OCI-LY3 (cell line): ENCODE results near the gene DDX39A.
"Not testable (repeated sequence)": the region's sequence is repeated elsewhere in the genome, so short reads cannot be mapped to it uniquely, and the experiment has no call there.

ENCODE experiments used
- H2AFZ ChIP-seq: fragments of 200-600, 300-600 bp; shearing (Covaris generic); 2 replicates; pipeline ENCODE4 v1.6.0; 2014; ENCODE audit warnings: antibody characterized with exemption, low read depth, low read length
- H3K27ac ChIP-seq: fragments of 200-600, 300-600 bp; sonication (generic); 2 replicates; pipeline ENCODE4 v1.5.1; 2014; ENCODE audit warnings: mild to moderate bottlenecking, low read length, moderate library complexity, mixed read lengths
- H3K27me3 ChIP-seq: fragments of 200-600, 300-600 bp; sonication (generic); 2 replicates; pipeline ENCODE4 v1.6.1; 2014; ENCODE audit warnings: low read depth, low read length, mixed read lengths
- H3K36me3 ChIP-seq: fragments of 200-600, 300-600 bp; sonication (generic); replicated peaks from 2 replicates; pipeline ENCODE3; 2014; ENCODE audit warnings: low read depth, low read length, mixed read lengths
- H3K4me1 ChIP-seq: fragments of 300-600, 200-600 bp; sonication (generic); 2 replicates; pipeline ENCODE4 v1.6.1; 2014; ENCODE audit warnings: low read length, mixed read lengths
- H3K4me2 ChIP-seq: fragments of 200-600, 300-600 bp; sonication (generic); 2 replicates; pipeline ENCODE4 v1.6.1; 2014; ENCODE audit warnings: low read length, mixed read lengths
- H3K4me3 ChIP-seq: fragments of 300-600, 200-600 bp; sonication (generic); 2 replicates; pipeline ENCODE4 v1.5.1; 2014; ENCODE audit warnings: antibody characterized with exemption, mild to moderate bottlenecking, low read length, moderate library complexity
- H3K79me2 ChIP-seq: fragments of 300-600, 200-600 bp; shearing (Covaris generic); 2 replicates; pipeline ENCODE4 v1.6.1; 2014; ENCODE audit warnings: mild to moderate bottlenecking, low read length, mixed read lengths
- H3K9ac ChIP-seq: fragments of 300-600, 200-600 bp; shearing (Covaris generic); 2 replicates; pipeline ENCODE4 v1.6.0; 2014; ENCODE audit warnings: mild to moderate bottlenecking, low read length, moderate library complexity
- H3K9me3 ChIP-seq: fragments of 200-600, 300-600 bp; shearing (Covaris generic); 2 replicates; pipeline ENCODE4 v1.6.1; 2014; ENCODE audit warnings: low read length, mixed read lengths; ENCODE audit not compliant: insufficient read depth
- H4K20me1 ChIP-seq: fragments of 200-600, 300-600 bp; sonication (generic); 2 replicates; pipeline ENCODE4 v1.6.1; 2016; ENCODE audit warnings: low read length, mixed read lengths; ENCODE audit not compliant: insufficient read depth
- EZH2phosphoT487 ChIP-seq: fragments of 200-600 bp; shearing (Covaris generic); IDR thresholded peaks from 2 replicates; pipeline ENCODE4 v1.6.1; 2018; ENCODE audit warnings: antibody characterized with exemption, mixed run types, low read depth
- TF ChIP-seq, protein P1 (sequence below): fragments of 200-600, 300-600 bp; sonication (generic); IDR thresholded peaks from 2 replicates; pipeline ENCODE4 v1.5.1; 2014; ENCODE audit warnings: antibody characterized with exemption, low read length, low read depth

The DDX39A gene

DNA sequence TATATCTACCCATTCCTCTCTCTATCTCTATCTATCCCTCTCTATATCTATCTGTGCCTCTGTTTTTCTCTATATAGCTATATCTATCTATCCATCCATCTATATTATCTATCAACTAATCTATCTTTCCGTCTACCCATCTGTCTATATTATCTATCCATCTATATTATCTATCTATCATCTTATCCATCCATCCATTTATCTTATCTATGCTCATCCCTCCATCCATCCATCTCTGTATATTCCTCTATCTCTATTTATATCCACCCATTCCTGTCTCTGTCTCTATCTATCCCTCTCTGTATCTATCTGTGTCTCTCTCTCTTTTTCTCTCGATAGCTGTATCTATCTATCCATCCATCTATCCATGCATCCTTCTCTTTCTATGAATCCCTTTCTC, 41.8 kb upstream of the DDX39A start:
- Histone ChIP-seq H4K20me1 (no peaks in the 10 kb centered on the region), H3K27me3 (no peaks in the 10 kb centered on the region), H3K36me3 (peaks cover 42% of the 10 kb centered on the region), H3K9ac (no peak overlapping the region), H3K9me3 (no peaks in the 10 kb centered on the region), H3K4me1 (no peaks in the 10 kb centered on the region), H3K4me3 (no peak overlapping the region), H3K27ac (no peak overlapping the region), H3K79me2 (no peaks in the 10 kb centered on the region), H3K4me2 (no peak overlapping the region), H2AFZ (no peak overlapping the region)
- TF ChIP-seq, protein P1, sequence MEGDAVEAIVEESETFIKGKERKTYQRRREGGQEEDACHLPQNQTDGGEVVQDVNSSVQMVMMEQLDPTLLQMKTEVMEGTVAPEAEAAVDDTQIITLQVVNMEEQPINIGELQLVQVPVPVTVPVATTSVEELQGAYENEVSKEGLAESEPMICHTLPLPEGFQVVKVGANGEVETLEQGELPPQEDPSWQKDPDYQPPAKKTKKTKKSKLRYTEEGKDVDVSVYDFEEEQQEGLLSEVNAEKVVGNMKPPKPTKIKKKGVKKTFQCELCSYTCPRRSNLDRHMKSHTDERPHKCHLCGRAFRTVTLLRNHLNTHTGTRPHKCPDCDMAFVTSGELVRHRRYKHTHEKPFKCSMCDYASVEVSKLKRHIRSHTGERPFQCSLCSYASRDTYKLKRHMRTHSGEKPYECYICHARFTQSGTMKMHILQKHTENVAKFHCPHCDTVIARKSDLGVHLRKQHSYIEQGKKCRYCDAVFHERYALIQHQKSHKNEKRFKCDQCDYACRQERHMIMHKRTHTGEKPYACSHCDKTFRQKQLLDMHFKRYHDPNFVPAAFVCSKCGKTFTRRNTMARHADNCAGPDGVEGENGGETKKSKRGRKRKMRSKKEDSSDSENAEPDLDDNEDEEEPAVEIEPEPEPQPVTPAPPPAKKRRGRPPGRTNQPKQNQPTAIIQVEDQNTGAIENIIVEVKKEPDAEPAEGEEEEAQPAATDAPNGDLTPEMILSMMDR, result no peak

DNA sequence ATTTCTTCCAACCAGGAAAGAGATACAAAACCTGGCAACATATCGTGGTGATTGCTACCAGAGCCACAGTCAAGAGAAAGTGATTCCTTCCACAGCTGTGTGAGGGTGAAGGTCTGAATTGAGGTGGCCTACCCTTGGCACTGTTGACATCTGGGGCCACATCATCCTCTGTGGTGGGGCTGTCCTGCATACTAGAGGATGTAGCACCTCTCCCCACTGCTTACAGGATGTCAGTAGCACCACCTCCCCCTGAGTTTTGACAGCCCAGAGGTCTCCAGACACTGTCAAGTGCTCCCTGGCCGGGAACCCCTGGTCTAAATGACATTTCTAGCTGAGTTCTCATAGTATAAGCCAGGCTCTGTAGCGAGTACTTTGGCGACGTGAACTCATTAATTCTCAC, 40.6 kb upstream of the DDX39A start:
- H4K20me1 ChIP-seq, result no peaks in the 10 kb centered on the region

DNA sequence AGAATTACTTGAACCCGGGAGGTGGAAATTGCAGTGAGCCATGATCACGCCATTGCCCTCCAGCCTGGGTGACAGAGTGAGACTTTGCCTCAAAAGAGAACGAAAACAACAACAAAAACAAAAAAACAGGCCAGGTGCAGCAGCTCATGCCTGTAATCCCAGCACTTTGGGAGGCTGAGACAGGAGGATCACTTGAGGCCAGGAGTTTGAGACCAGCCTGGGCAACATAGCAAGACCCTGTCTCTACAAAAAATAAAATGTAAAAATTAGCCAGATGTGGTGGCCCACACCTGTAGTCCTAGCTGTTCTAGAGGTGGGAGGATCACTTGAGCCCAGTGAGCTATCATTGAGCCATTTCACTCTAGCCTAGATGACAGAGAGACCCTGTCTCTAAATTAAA, 33.2 kb upstream of the DDX39A start:
- not testable (repeated sequence) for H4K20me1 ChIP-seq, H3K4me1 ChIP-seq, H3K4me2 ChIP-seq, H3K9me3 ChIP-seq, H3K79me2 ChIP-seq, H2AFZ ChIP-seq, H3K27me3 ChIP-seq, H3K4me3 ChIP-seq, H3K27ac ChIP-seq, H3K9ac ChIP-seq
- peaks cover 44% of the 10 kb centered on the region for H3K36me3 ChIP-seq

More for the DNA sequence above, 40.6 kb upstream of the DDX39A start:
- TF ChIP-seq EZH2phosphoT487, result no peak
- TF ChIP-seq, protein P1, result no peak
- Histone ChIP-seq H3K9me3 (no peaks in the 10 kb centered on the region), H3K4me3 (no peak overlapping the region), H3K9ac (no peak overlapping the region), H3K79me2 (no peaks in the 10 kb centered on the region), H3K27me3 (no peaks in the 10 kb centered on the region), H3K4me1 (no peaks in the 10 kb centered on the region), H3K36me3 (peaks cover 37% of the 10 kb centered on the region), H2AFZ (no peak overlapping the region), H3K4me2 (no peak overlapping the region), H3K27ac (no peak overlapping the region)

DNA sequence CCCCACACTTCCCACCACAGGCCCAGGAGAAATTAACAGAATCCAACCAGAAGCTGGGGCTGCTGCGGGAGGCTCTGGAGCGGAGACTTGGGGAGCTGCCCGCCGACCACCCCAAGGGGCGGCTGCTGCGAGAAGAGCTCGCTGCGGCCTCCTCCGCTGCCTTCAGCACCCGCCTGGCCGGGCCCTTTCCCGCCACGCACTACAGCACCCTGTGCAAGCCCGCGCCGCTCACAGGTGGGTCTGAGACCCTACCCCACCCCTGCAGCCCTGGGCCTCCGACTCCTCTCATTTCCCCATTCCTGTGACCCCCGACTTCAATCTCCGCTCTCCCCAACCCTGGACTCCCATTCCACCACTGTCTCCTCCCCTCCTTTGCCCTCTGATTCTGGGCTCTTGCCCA, 31.7 kb upstream of the DDX39A start:
- H4K20me1 ChIP-seq, result no peaks in the 10 kb centered on the region
- H3K27me3 ChIP-seq, result no peaks in the 10 kb centered on the region
- H3K79me2 ChIP-seq, result no peaks in the 10 kb centered on the region
- no peak overlapping the region for H2AFZ ChIP-seq
- H3K9ac ChIP-seq, result no peak overlapping the region
- H3K9me3 ChIP-seq, result no peaks in the 10 kb centered on the region
- no peak overlapping the region for H3K4me2 ChIP-seq
- no peaks in the 10 kb centered on the region for H3K4me1 ChIP-seq
- TF ChIP-seq, protein P1, result no peak
- TF ChIP-seq EZH2phosphoT487, result no peak
- no peak overlapping the region for H3K4me3 ChIP-seq
- H3K27ac ChIP-seq, result no peak overlapping the region
- H3K36me3 ChIP-seq, result peaks cover 53% of the 10 kb centered on the region
